ENCODE measurements around the gene ATP2B1. TPM values are rescaled to one million over a fixed set of nuclear protein-coding genes. Genes with fewer than 3 reads are reported as not detected.
"Not testable (repeated sequence)": the region's sequence is repeated elsewhere in the genome, so short reads cannot be mapped to it uniquely, and the experiment has no call there.

ATP2B1 gene
- 9.4 TPM for polyA plus RNA-seq (2012; ENCODE audit: low read depth, missing spikeins)

GRCh38 chr12:89708565-89709156 lies at the start of gene ATP2B1:
TSS of gene ATP2B1 (minus strand) at chr12:89708838. CDS start at chr12:89655886, 52,952 bp downstream.
- DNase-seq (ENCODE audit: insufficient read length, low spot score) = peak; percentile 68
- TF ChIP-seq SPI1 (IDR thresholded peaks at IDR 0.05; ENCODE audit: low read depth, low read length) = no peak
- TF ChIP-seq TAF1 (IDR thresholded peaks at IDR 0.05; ENCODE audit: low read depth, low read length) = peak; percentile 81; the same call in 1 of the 2 replicates
- no peak for TF ChIP-seq POU2F2 (IDR thresholded peaks at IDR 0.05; ENCODE audit: low read depth, low read length)
- no peak; the same call in 1 of the 2 replicates for TF ChIP-seq POLR2A (IDR thresholded peaks at IDR 0.05; ENCODE audit: low read depth, low read length)
- TF ChIP-seq PAX5 (IDR thresholded peaks at IDR 0.05; ENCODE audit: insufficient read depth, low read length, severe bottlenecking) = no peak
- peak; percentile 55; the same call in 1 of the 2 replicates for TF ChIP-seq POLR2AphosphoS5 (IDR thresholded peaks at IDR 0.05; ENCODE audit: low read depth, low read length)
- FAIRE-seq = no peak

DNA sequence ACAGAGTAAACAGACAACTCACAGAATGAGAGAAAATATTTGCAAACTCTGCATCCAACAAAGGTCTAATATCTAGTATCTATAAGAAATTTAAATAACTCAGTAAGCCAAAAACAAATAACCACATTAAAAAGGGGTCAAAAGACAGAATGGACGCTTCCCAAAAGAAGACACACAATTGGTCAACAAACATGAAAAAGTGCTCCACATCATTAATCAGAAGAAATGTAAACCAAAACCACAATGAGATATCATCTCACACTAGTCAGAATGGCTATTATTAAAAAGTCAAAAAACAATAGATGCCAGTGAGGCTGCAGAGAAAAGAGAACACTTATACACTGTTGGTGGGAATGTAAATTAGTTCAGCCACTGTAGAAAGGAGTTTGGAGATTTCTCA lies 49.3 kb upstream of the ATP2B1 start:
- not testable (repeated sequence) for FAIRE-seq; DNase-seq (ENCODE audit: insufficient read length, low spot score)

- DNase-seq (ENCODE audit: insufficient read length, low spot score) (peak; percentile 21), FAIRE-seq (peak; percentile 86)
- TF ChIP-seq SPI1 (IDR thresholded peaks at IDR 0.05; ENCODE audit: low read depth, low read length) (peak; percentile 26; the same call in 1 of the 2 replicates), PAX5 (IDR thresholded peaks at IDR 0.05; ENCODE audit: insufficient read depth, low read length, severe bottlenecking) (no peak), TAF1 (IDR thresholded peaks at IDR 0.05; ENCODE audit: low read depth, low read length) (no peak), POLR2A (IDR thresholded peaks at IDR 0.05; ENCODE audit: low read depth, low read length) (no peak), POU2F2 (IDR thresholded peaks at IDR 0.05; ENCODE audit: low read depth, low read length) (no peak), POLR2AphosphoS5 (IDR thresholded peaks at IDR 0.05; ENCODE audit: low read depth, low read length) (no peak)
Measured at GRCh38 chr12:89756585-89757398, 48.2 kb upstream of the ATP2B1 start.

- TF ChIP-seq POLR2A (IDR thresholded peaks at IDR 0.05; ENCODE audit: low read depth, low read length) = no peak
- no peak for TF ChIP-seq PAX5 (IDR thresholded peaks at IDR 0.05; ENCODE audit: insufficient read depth, low read length, severe bottlenecking)
- no peak; the same call in 1 of the 2 replicates for TF ChIP-seq SPI1 (IDR thresholded peaks at IDR 0.05; ENCODE audit: low read depth, low read length)
- TF ChIP-seq TAF1 (IDR thresholded peaks at IDR 0.05; ENCODE audit: low read depth, low read length) = no peak
- no peak for TF ChIP-seq POLR2AphosphoS5 (IDR thresholded peaks at IDR 0.05; ENCODE audit: low read depth, low read length)
- no peak for TF ChIP-seq POU2F2 (IDR thresholded peaks at IDR 0.05; ENCODE audit: low read depth, low read length)
- DNase-seq (ENCODE audit: insufficient read length, low spot score) (no peak), FAIRE-seq (no peak)
Measured at GRCh38 chr12:89756194-89756584, 47.6 kb upstream of the ATP2B1 start.

GRCh38 chr12:89753997-89754396 lies 45.4 kb upstream of the ATP2B1 start:
- FAIRE-seq (no peak), DNase-seq (ENCODE audit: insufficient read length, low spot score) (no peak)

DNA sequence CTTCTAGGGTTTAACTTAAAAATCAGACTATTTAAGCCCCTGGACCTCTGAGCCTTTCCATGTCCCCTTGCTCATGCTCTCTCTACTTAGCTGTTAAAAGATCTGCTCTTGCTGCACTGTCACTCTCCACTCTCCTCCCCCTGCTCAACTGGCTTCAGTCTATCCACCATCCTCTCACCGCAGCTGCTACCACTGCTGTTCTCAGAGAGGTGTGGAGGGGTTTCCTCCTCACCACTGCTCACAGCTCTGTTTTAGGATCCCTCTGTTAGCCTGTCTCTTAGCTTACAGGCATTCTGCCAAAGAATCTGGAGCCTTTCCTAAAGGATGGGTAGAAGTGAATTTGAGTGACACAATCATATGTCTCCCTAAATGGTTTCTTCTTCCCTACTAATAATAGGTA lies 43.7 kb upstream of the ATP2B1 start:
- FAIRE-seq (peak; percentile 89), DNase-seq (ENCODE audit: insufficient read length, low spot score) (peak; percentile 21)

More at GRCh38 chr12:89753997-89754396, 45.4 kb upstream of the ATP2B1 start:
- TF ChIP-seq SPI1 (IDR thresholded peaks at IDR 0.05; ENCODE audit: low read depth, low read length) (no peak), TAF1 (IDR thresholded peaks at IDR 0.05; ENCODE audit: low read depth, low read length) (no peak), POLR2AphosphoS5 (IDR thresholded peaks at IDR 0.05; ENCODE audit: low read depth, low read length) (no peak), POLR2A (IDR thresholded peaks at IDR 0.05; ENCODE audit: low read depth, low read length) (no peak)

DNA sequence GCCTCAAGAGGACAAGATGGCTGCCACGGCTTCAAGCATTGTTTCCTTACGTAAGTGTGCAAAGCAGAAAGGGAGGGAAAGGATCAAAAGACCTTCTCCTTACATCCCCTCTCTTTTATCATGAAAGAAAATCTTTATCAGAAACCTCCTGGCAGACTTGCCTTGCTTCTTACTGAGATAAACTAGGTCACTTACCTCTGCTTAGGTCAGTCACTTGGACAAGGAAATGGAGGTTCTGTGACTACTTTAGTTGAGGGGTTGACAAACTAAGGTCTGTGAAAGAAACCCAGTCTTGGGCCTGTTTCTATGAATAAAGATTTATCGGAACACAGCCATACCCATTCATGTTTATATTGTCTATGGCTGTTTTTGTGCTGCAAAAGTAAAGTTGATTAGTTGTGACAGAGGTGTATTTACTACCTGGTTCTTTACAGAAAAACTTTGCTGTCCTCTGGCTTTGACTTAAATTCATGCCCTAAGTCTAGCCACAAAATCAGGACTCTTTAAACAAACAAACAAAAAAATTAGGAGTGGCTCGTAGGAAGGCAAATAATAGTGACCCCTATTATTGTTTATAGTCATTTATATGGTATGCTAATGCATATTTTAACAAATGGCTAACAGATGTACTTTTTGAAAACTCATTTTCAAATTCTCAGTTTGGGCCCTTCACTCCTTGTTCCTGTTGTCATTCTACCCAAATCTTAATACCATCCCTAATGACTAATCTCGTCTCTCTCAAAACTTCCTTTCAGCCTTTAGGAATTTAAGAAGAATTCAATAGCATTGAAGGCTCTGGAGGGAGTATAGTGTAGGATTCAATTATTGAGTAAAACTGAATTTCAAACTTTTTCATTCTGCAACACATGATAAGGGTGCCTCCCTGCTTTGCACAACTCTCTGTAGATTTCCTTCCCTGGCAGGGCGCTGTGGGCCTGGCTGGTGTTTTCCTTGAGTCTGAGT lies 42.0 kb upstream of the ATP2B1 start:
- no peak for DNase-seq (ENCODE audit: insufficient read length, low spot score)
- TF ChIP-seq TAF1 (IDR thresholded peaks at IDR 0.05; ENCODE audit: low read depth, low read length) = no peak
- TF ChIP-seq POLR2AphosphoS5 (IDR thresholded peaks at IDR 0.05; ENCODE audit: low read depth, low read length) = no peak
- TF ChIP-seq POLR2A (IDR thresholded peaks at IDR 0.05; ENCODE audit: low read depth, low read length) = no peak
- TF ChIP-seq PAX5 (IDR thresholded peaks at IDR 0.05; ENCODE audit: insufficient read depth, low read length, severe bottlenecking) = no peak
- TF ChIP-seq SPI1 (IDR thresholded peaks at IDR 0.05; ENCODE audit: low read depth, low read length) = no peak
- no peak for TF ChIP-seq POU2F2 (IDR thresholded peaks at IDR 0.05; ENCODE audit: low read depth, low read length)

More for the DNA sequence above, 43.7 kb upstream of the ATP2B1 start:
- TF ChIP-seq TAF1 (IDR thresholded peaks at IDR 0.05; ENCODE audit: low read depth, low read length) (no peak), POU2F2 (IDR thresholded peaks at IDR 0.05; ENCODE audit: low read depth, low read length) (no peak), POLR2A (IDR thresholded peaks at IDR 0.05; ENCODE audit: low read depth, low read length) (no peak), POLR2AphosphoS5 (IDR thresholded peaks at IDR 0.05; ENCODE audit: low read depth, low read length) (no peak), PAX5 (IDR thresholded peaks at IDR 0.05; ENCODE audit: insufficient read depth, low read length, severe bottlenecking) (no peak), SPI1 (IDR thresholded peaks at IDR 0.05; ENCODE audit: low read depth, low read length) (no peak)

DNA sequence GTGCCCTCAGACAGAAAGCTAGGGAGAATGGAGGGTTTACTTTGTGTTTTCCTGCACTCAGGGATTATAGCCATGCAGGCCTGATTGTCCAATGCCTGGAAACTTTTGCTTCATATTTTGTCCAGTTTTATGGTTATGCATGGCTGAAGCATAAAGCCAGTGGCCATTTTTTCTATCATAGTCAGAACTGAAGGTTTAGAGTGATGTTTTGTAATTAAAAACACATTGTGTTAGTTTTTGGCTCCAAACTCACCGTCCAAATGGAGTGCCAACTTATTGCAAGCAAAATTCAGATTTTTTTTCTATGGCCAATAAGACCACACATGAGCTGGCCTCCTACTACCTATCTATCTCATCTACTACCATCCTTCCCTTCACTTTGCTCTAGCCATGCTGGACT lies 40.2 kb upstream of the ATP2B1 start:
- TF ChIP-seq PAX5 (IDR thresholded peaks at IDR 0.05; ENCODE audit: insufficient read depth, low read length, severe bottlenecking) (no peak), SPI1 (IDR thresholded peaks at IDR 0.05; ENCODE audit: low read depth, low read length) (no peak), TAF1 (IDR thresholded peaks at IDR 0.05; ENCODE audit: low read depth, low read length) (no peak), POLR2AphosphoS5 (IDR thresholded peaks at IDR 0.05; ENCODE audit: low read depth, low read length) (no peak), POLR2A (IDR thresholded peaks at IDR 0.05; ENCODE audit: low read depth, low read length) (no peak), POU2F2 (IDR thresholded peaks at IDR 0.05; ENCODE audit: low read depth, low read length) (no peak)
- no peak for DNase-seq (ENCODE audit: insufficient read length, low spot score)
- no peak for FAIRE-seq

More for the DNA sequence above, 42.0 kb upstream of the ATP2B1 start:
- FAIRE-seq = no peak

DNA sequence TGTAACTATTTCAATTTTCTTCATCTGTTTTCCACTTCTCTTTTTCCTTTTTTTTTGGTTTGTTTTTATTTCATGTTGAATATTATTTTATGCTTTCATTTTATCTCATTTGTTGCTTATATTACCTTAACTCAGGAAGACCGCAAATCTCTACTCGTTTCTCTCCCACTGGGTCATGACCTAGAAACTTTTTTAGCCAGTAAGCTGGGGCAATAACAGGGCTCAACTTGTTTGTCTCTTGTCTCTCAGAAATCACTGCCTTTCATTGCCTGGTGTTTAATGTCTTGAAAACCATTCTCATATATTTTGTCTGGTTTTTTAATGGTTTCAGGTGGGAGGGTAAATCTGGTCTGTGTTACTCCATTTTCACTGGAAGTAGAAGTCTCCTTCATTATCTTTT lies 36.6 kb upstream of the ATP2B1 start:
- FAIRE-seq (no peak), DNase-seq (ENCODE audit: insufficient read length, low spot score) (no peak)
- TF ChIP-seq SPI1 (IDR thresholded peaks at IDR 0.05; ENCODE audit: low read depth, low read length) = no peak
- TF ChIP-seq POLR2A (IDR thresholded peaks at IDR 0.05; ENCODE audit: low read depth, low read length) = no peak
- no peak for TF ChIP-seq PAX5 (IDR thresholded peaks at IDR 0.05; ENCODE audit: insufficient read depth, low read length, severe bottlenecking)
- no peak for TF ChIP-seq POLR2AphosphoS5 (IDR thresholded peaks at IDR 0.05; ENCODE audit: low read depth, low read length)
- no peak for TF ChIP-seq TAF1 (IDR thresholded peaks at IDR 0.05; ENCODE audit: low read depth, low read length)

Measured in GM12891 (cell line).